Activated CD8-positive, alpha-beta memory T cell treated with anti-CD3 and anti-CD28 coated beads for 4 hours (primary cell): ENCODE measurements around the gene TSPAN1.

Source experiments
- DNase-seq, 2 donors: peaks; one replicate each; pipeline ENCODE4 v3.0.0-alpha.2; 2020; ENCODE audit warnings: low read depth in 2 of 2

Gene TSPAN1

DNA sequence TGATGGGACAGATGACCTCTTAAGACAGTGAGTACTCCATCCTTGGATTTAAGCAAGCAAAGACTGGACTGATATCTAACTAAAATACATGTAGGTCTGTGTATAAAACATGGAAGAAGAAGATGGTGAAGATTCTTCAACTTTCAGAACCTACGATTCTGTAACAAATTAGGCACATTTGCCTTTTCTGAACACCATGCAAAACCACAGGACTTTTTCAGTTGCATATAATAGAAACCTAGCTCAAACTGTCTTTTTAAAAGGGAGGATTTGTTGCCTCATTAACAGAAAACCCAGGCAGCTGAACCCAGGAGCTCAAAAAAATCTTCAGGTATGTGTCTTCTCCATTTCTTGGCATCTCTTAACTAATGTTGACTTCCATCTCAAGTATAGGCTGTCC lies 14.7 kb upstream of the TSPAN1 start:
- no peak for DNase-seq

GRCh38 chr1:46166521-46167462 lies 8.1 kb upstream of the TSPAN1 start:
- DNase-seq = no peak

GRCh38 chr1:46168477-46168876 lies 6.4 kb upstream of the TSPAN1 start:
- DNase-seq = no peak

DNA sequence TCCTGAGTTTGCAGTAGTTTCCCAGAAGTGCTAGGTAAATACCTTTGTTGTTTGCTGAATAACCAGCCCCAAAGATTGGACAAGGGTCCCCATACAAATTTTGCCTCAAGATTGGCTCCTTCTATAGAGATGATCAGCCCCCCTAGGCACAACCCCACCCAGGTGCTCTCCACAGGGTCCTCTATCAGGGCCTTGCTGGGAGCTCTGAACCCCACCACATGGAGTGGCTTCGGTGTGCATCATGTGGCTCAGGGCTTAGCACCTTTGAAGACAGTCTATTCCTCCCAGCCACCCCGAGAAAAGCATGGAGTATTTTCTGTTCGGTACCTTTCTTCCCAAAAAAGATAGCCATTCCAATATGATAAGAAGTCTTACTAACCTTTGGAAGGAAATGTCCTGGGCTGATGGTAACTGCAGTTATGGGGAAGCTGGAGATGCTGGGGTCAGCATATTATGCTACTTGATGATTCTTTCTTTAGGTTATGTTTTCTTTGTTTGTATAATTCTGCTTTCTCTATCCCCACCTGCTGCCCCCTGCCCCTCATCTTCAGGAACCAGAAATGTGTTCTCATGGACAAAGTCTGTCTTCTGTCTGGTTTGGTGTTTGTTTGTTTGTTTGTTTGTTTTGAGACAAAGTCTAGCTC lies 5.0 kb upstream of the TSPAN1 start:
- no peak for DNase-seq

GRCh38 chr1:46171351-46171750 lies 3.5 kb upstream of the TSPAN1 start:
- DNase-seq = no peak

DNA sequence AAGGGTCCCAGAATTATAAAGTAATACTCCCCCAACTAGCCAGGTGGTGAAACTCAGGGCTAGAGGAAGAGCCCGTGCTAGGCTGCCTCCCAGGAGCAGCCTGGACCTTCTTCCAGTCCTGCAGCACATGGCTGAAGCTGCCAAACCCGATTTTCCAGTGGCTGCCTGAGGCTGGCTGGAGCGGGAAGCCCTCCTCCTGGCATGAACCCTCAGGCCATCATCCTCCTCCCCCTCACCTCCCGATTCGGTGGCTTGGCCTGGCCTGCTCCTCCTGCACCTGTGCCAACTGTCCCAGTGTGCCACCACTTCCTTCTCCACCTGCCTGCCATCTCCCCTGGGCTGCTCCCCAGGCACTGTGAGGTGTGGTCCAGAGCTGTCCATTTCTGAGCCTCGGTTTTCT lies 3.0 kb upstream of the TSPAN1 start:
- DNase-seq = no peak

- DNase-seq = no peak
Observed at GRCh38 chr1:46172321-46172720, 2.6 kb upstream of the TSPAN1 start.

DNA sequence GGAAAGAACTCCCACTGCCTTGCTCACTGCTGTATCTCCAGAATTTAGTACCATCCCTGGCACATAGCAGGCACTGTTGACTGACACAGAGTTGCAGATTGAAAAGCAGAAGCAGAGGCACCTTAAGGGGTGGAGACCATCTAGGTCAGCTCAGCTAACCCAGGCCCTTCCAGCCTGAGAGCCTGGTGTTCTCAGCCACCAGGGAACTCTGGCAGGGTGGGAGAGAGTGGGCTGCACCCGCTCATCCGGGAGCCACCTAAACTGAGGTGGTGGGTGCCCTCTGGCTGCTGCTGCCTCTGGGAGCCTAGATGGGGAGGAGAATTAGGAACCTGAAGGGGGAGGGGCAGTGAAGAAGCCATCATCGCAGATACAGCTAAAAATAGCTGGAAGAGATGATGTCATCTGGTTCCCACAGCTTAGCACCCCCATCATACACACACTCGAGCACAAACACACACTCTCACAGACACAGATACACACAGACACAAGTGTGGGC lies 1.5 kb upstream of the TSPAN1 start:
- DNase-seq = no peak

- DNase-seq = no peak
Observed at GRCh38 chr1:46175243-46175642, 356 bp downstream of the TSPAN1 start.

GRCh38 chr1:46176211-46176865 lies 1.5 kb downstream of the TSPAN1 start, which contains the start of gene P3R3URF:
Gene P3R3URF (minus strand): TSS chr1:46176488. CDS start chr1:46176471, 17 bp downstream.
- no peak for DNase-seq

DNA sequence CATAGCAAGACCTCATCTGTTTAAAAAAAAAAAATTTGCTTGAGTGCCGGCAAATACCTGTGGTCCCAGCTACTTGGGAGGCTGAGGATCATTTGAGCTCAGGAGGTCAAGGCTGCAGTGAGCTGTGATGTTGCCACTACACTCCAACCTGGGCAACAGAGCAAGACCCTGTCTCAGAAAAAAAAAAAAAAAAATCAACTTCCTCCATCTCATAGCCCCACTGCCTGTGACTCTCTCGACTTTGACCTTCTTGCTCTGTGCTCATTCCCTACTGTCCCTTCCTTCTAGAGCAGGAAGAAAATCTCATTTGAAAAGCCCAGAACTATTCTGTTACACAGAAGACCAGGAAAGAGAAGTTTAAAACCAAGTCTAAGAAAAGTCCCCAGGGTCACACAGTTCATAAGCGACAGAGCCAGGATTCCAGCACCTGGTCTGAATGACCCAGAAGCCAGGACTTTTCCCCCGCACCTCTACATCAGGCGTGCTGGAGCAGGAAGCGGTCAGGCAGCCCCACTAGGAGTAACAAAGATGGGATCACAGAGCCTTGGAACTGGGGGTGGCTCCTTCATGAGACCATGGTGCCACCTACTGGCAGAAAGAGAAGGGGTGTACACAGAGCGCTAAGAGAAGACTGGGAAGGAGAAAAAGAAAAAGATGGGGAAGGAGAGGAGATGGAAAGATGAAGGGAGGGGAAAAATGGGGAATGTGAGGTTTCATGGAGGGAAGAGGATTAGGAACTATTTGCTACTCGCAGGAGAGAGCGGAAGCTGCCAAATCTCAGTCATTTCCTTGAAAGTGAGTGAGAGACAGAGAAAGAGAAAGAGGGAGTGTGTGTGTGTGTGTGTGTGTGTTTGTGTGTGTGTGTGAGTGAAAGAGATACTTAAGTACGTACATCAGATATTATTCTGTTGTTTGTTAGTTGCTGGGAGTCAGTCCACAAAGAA lies 4.5 kb downstream of the TSPAN1 start:
- DNase-seq = peak; percentile 27 to 33

- DNase-seq = no peak
Observed at GRCh38 chr1:46180082-46180616, 5.3 kb downstream of the TSPAN1 start.

- no peak for DNase-seq
Observed at GRCh38 chr1:46181343-46182260, 6.7 kb downstream of the TSPAN1 start.

GRCh38 chr1:46183079-46183847 lies 8.4 kb downstream of the TSPAN1 start:
- no peak for DNase-seq

DNA sequence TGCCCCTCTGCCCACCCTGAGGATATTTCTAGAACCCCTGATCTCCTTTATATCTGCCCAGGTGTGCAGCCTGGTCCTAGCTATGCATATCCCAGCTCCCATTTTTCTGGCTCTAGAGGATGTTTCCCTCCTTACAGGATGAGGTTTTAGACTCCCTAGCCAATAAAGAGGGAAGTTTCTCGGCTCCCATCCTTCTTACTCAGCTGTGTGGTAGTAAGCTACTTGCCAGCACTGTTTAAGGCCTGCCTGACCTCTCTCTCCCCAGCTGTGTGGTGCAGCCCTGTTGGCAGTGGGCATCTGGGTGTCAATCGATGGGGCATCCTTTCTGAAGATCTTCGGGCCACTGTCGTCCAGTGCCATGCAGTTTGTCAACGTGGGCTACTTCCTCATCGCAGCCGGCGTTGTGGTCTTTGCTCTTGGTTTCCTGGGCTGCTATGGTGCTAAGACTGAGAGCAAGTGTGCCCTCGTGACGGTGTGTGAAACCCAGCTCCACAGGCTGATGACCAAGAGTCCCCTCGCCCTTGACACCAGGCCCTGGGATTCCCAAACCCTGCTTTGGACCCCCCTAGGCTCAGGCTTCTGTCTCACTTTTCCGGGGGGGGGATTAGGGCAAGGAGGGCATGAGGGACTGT lies 9.2 kb downstream of the TSPAN1 start:
- DNase-seq = no peak

- peak; percentile 16 to 26 for DNase-seq
Observed at GRCh38 chr1:46184920-46185658, 10.2 kb downstream of the TSPAN1 start.

DNA sequence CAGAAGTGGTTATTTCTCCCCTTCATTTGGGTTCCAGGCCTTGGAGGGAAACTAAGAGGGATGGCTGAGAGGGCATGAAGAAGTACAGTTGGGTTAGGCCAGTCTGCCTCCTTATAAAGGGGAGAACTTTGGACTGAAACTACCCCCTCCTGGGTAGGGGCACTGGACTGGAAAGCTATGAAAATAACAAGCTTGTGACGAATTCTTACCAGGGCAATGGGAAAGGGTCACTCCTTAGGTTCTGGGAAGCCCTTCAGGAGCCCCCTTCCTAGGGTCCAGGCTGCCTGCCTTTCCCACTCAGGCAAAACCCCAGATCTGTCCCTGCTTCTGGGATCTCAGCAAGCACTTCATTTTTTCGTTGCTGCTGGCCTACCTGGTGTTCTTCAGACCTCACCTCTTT lies 11.2 kb downstream of the TSPAN1 start:
- DNase-seq = no peak
